Left renal pelvis (tissue), 4 donors: Measurements from ENCODE around the gene CAMK2B. TPM values are rescaled to one million over a fixed set of nuclear protein-coding genes. Genes with fewer than 3 reads are reported as not detected.

ENCODE experiments used
- DNase-seq, 4 donors: peaks; one replicate each; pipeline ENCODE4 v3.0.0-alpha.2; 2013; ENCODE audit warnings: low read depth in 4 of 4, low spot score in 3 of 4
- polyA plus RNA-seq, 4 donors: library from polyadenylated mRNA; unstranded; fragments of 120-200 nt; gene quantifications; one replicate each; pipeline ENCODE4 v1.2.1, GENCODE V29; 2013; ENCODE audit not compliant: insufficient read length in 4 of 4

The CAMK2B gene
- 1 to 10 TPM; 1.6 to 3.2 (median 2.9) TPM for polyA plus RNA-seq

DNA sequence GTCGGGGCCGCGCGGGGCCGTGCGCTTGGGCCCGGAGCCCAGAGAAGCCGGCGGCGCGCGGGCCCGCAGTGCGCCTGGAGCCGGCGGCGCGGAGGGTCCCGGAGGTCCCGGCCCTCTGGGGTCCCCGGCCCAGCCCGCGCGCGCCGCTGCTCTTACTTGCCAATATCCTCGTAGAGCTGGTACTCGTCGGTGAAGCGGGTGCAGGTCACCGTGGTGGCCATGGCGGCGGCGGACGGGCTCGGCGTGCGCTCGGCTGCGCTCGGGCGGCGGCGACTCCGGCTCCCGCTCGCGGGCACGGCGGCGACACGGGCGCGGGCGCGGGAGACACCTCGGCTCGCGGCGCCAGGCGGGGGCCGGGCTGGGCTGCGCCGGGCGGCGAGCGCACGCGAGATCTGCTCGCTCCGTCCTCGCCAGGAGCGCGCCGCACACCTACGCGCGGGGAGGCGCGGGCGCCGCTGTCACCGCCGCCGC lies at the start of gene CAMK2B:
CAMK2B (minus strand) TSS at position 394 of the 471 bp plus-strand sequence; CDS start at position 221, 173 bp downstream.
- no peak for DNase-seq

DNA sequence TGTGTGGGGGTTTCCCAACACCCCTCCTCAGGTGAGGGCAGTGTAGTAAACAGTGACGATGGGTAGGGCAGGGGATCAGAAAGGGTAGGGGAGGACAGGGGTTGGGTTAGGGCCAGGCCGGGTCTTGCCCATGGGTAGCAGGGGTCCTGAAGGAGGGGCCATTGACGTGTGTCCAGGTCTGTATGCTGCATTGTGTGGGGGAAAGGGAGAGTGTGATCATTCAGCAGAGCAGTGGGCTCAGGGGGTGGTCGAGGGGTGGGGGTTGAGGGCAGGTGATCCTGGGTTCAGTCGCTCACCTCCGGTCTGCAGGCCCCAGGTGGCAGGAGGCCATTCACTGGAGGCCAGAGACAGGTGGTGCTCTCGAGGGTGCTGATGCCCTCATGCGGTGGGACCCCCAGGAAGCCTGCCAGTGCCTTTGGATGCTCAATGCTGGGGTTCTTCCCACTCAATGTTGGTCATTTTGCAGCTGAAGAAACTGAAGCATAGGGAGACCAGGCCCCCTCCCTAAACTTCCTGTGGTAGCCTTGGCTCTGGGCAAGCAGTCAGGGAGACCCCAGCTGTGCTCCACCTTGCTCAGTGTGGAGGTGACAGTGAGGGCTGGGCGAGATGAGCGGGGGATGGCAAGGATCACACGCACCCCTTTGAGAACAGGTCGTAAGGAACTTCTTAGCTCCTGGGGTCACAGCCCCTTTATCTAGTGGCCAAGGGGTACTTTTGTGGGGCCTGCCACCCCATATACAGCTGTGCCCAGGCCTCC lies 48.8 kb upstream of the CAMK2B start:
- DNase-seq, result no peak

DNA sequence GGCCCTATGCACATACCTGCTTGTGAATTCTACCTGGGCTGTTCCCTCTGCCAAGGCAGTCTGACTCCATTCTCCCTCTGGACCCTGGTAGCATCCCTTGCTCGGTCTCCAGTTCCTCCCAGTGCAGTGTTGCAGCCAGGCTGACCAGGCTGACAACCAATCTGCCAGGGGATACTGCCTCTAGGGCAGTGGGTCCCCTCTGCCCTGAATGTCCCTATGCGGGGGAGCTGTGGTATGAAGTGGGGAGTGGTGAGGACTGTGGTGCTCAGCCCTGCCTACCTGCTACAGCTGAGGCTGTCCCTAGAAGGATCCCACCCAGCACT lies 48.0 kb upstream of the CAMK2B start:
- DNase-seq, result no peak

DNA sequence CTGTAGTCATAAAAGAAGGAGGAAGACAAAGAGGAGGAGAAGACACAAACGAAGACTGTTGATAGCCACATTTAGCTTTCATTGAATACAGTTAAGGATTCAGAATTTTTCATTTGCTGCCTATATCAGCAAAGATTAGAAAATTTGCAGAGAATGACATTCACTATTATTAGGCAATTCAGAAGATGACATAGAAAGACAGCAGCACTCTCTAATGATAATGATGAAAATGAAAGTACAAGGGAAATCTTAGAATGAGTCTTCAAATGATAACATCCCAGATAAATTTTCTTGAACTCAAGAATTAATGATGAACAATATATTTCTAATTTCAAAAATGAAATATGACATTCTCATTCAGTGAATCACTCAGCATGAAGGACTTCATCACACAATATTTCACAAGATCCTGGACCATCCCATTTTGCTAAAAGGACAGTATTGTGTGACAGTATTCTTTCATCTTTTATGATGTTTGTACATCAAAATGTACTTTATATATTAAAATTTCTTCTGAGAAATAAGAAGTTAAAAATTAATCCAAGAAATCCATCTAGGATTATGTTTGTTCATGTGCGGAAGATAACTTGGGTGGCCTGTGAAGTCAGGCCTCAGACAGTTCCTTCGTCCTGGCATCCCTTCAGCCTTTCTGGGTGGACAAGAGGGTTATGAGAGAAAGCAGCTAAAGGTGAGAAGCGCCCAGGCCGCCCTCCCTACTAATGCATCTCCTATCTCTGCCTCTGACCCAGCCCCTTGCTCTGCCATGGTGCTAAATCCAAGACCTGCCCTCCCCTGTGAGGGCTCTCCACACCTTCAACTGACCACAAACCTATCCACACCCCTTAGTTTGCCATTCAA lies 47.4 kb upstream of the CAMK2B start:
- no peak for DNase-seq

DNA sequence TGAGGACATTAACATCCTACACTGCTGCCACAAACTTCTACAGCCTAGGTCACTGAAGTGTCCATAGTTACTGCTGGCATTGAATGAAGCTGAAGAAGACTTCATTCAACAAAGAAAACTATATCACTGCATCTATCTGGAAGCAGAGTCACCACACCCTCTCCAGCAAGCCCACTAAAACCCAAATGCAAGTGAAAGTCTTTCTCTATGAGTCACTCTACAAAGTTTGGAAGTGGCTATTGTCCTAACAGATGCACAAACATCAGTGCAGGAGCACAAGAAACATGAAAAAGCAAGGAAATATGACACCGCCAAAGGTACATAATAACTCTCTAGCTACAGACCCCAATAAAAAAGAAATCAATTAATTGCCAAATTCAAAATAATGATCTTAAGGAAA lies 43.5 kb upstream of the CAMK2B start:
- no peak for DNase-seq

DNA sequence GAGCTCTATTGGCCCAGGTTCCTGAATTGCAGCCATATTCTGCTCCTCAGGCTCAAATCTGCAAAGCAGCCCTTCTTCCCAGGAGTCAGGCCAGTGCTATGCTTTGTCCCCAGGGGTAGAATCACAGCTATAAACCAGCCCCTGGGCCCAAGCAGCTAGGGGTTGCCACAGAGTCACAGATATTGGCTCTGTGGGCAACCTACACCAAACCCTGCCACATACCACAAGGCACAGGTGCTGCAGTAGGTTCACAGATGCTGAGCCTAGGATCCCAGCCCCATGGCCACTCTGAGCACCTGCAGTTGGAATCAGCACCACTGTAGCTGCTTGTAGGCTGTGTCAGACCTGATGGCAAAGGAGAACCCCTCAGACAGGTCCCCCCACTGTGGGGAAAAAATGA lies 43.1 kb upstream of the CAMK2B start:
- DNase-seq, result no peak

DNA sequence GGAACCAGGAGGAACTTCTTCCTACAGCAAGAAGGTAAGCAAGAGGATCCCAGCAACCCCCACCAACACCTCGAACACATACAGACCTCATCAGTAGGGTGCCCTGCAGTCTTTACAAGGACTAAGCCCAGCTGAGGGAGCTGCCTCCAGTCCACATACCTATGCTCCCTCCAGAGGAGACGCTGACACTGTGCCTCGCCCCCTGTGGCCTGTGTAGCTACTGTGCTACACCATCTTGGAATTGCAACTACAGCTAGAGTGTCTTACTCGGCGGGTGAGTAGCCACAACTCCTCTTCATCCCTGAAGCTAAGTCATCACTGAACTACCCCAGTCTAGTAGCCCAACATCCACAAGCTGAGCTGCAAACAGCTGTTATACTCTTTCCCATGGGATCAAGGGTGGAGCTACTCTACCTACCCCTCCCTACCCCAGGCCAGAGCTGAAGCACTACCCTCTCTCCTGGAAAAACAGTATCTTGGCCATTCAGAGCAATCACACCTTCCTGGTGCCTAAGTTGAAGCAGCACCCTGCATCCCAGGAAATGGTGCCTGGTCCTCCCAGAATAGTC lies 42.2 kb upstream of the CAMK2B start:
- DNase-seq, result no peak

DNA sequence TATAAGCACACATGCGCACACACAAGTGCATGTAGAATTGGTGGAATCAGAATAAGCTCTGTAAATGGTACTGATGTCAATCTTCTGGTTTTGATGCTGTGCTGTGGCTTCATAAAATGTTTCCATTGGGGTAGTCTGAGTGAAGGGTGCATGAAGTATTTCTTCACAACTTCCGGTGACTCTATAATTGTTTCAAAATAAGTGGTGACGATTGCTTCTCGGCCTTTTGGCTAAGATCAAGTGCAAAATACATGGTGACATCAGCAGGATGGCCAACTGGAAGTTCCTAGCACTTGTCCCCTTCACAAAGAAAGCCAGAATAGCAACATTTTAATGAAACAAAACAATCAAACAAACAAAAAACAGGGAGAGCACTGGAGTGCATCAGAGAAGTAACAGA lies 41.6 kb upstream of the CAMK2B start:
- DNase-seq, result no peak

DNA sequence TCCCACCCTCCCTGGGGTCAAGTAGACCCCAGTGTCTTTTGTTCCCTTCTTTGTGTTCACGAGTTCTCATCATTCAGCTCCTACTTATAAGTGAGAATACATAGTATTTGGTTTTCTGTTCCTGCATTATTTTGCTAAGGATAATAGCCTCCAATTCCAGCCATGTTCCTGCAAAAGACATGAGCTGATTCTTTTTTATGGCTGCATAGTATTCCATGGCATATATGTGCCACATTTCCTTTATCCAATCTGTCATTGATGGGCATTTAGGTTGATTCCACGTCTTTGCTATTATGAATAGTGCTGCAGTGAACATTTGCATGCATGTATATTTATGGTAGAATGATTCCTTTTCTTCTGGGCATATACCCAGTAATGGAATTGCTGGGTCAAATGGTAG lies 28.3 kb upstream of the CAMK2B start:
- no peak for DNase-seq

DNA sequence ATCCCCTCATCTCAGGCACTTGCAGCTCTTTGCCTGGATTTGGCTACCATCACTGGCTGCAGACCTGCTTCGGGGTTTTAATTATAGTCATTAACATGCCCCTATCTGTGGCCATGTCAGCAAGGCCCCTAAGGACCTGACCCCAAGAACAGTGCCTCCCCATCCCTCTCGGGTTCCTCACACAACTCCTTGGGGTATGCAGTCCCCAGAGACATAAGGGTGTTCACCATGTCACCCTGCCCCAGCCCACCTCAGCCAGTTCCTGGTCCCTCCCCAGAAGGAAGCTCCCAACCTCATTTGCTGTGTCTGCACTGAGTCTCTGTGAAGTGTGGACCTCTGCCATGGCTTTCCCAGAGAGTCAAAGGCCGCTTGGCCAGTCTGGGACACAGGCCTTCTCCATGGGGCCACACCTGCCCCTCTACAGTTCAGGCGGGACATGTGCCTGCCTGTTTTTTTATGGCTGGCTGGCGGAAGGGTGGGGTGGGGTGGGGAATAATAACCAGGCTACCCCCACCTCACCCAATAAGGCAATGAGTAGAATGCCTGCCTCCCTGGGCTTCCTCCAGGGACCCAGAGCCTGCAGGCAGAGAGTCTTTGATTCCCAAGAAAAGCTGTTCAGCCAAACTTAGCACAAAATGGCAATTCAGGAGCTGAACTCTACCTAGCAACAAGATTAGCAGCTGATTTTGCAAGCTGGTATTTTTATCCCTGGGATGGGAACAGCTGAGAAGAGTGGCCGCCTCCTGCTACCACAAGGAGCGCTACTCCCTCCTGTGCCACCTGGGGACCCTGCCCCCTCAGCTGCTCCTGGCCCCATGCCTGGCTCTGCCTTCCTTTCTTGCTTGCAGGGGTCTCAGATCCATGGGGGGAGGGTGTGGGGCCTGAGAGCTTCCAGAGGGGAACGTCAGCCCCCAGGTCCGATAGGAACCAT lies 23.7 kb upstream of the CAMK2B start:
- no peak for DNase-seq

DNA sequence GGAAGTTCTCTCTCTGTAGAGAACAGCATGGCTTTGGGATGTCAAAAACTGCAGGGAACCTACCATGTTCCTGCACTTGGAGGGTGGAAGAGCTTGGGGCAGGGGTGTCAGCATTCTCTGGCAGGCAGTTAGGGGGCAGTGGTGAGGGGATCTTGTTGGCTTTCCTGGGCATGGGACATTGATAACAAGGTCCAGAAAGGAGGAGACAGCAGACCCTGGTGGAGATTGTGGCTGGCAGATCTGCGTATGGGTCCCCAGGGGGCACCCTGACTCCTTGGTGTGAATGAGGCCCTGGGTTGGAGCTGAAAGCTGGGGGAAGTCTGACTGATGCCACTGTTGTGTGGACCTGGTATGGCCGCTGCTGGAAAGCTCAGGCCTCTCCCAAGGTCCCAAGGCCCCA lies 22.9 kb upstream of the CAMK2B start:
- DNase-seq, result no peak

DNA sequence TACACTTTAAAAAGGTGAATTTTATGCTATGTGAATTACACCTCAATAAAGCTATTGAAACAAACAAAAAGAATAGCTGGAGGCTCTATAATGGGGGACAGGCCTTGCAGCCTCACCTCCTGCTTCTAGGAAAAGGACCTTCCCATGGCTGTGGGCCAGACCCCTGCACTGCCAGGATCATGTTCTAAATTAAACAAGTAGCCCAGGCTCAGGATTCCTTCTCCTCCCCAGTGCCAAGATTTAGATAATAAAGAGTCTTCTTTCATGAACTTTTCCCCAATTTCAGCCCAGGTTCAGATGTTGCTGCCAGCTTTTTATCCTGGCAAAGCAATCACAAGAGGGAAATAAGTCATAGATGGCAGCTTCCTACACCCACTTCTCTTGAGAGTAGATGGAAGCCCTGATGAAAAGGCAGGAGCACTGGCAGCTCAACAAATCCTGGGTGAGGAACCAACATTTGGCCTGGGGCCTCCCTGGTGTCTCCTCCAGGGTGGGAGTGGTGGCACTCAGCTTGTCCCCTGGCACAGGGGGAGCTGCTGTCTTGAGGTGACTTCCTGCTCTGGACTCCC lies 22.2 kb upstream of the CAMK2B start:
- DNase-seq, result no peak

DNA sequence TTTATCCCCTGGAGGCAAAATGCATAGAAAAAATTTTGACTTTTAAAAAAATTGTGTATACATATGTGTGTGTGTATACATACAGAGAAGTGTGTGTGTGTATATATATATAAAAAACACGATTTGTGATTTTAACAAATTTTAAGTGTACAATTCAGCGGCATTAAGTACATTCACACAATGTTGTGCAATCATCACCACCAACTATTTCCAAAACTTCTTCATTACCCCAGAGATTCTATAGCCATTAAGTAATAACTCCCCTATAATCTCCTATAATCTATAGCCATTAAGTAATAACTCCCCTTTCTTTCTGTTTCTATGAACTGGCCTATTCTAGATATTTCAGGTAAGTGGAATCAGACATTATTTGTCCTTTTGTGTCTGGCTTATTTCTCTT lies 20.7 kb upstream of the CAMK2B start:
- no peak for DNase-seq

DNA sequence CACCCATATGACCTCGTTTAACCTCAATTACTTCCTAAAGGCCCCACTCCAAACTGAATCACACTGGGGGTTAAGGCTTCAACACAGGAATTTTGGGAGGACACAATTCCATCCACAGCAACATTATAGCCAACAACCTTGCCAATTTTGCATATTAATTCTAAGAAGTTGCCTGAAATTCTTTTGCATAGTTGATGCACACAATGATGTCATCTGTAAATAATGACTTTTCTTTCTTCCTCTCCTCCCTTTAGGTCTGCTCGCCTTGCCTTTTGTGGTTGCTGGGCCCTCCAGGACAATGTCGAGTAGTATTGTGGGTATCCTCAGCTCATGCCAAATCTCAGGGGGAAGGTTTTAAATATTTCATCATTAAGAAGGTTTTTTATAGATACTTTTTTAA lies 16.0 kb upstream of the CAMK2B start:
- no peak for DNase-seq

DNA sequence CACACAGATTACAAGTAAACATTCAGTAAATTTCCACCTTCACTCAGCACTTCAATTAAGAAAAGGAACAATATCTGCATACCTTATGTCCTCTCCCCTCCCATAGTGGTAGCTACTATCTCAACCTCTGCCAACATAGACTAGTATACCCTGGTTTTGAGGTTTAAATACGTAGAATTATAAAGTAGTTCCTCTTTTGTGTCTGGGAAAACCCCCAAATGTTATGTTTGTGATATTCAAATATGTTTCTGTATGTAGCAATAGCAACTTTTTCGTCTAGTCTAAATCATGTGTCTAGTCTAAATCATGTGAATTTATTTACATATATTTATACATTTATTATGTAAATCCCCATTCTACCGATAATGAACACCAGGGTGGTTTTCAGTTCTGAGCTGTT lies 13.2 kb upstream of the CAMK2B start:
- no peak for DNase-seq

DNA sequence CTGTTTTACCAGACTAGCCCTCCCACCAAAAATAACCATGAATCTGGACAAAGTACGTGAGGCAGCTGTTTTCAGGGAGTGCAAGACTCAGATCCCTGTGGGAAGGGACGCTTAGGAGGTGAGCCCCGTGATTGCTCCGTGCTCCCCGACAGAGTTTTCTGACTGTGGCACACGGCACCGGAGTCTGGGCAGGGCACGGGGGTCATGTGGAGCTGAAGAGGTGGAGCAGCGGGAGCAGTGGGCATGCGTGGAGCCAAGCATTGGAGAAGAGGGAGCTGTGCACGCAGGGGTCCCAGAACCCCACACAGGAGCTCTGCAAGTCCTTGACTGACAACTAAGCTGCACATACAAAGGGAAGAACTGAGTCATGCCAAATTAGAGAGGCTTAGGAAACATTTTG lies 11.1 kb upstream of the CAMK2B start:
- no peak for DNase-seq

DNA sequence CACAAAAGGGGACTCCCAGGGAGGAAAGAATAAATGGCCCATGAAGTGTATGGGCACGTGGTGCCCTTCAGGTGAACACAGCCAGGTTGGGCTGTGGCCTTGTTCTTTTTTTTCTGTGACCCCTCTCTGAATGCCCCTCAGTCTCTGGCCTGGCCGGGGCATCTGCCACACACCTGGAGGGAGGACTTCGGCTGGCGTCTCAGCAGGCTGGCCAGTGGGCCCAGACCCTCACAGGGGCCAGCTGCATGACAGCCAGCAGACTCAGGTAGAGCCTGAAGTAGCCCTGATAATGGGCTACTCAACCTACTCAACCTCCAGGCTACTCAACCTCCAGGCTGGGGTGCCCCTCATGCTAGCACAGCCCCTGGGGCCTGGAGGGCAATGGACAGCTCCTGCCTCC lies 9.8 kb upstream of the CAMK2B start:
- no peak for DNase-seq

DNA sequence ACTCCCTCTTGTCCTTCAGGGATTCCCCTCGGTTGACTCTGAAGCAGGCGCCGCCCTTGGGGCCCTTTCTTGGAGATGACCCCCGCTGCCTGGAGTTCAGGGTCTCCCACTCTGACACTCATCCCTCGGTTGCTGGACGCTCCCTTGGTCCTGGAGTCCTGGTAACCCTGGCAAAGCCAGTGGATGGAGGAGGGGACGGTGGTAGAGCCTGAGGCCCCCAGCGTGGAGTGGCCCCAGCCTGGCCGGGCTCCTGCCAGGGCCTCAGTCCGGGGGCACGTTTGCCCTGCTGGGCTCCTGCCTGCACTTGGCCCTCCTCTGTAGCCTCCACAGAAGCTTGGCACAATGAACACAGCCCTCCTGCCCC lies 9.3 kb upstream of the CAMK2B start:
- DNase-seq, result no peak

DNA sequence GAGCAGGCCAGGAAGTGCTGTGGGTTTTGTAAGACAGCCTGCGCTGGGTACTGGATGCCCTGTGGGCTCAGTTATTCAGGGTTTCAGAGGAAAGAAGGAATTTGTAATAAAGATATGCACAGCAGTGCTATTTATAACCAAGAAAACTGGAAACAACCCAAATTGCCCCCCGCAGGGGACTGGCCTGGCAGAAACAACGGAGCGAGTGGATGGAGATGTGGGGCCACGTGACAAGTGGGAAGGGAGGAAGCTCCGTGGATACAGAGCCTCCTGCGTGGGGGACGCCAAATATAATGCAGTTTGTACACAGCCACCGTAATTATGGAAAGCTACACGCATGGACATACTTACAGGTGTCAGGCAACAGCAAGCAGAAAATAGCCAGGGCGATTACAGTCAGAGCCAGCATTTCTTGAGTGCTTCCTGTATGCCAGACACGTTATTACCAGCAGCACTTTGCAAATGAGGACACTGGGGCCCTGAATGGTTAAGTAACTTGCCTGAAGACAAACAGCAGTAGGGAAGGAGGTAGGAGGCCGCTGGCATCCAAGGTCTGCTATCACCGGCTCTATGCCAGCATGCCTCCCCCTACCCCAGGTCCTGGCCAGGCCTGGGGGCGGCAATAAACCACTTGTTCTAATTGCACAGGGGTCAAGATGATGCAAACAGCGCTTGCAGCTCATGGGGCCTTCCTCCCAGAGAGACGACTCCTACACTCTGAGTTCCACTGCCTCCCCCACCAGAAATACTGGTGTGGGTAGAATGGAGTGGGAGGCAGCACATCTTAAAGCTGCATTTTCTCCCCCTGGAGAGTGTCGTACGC lies 8.7 kb upstream of the CAMK2B start:
- no peak for DNase-seq

DNA sequence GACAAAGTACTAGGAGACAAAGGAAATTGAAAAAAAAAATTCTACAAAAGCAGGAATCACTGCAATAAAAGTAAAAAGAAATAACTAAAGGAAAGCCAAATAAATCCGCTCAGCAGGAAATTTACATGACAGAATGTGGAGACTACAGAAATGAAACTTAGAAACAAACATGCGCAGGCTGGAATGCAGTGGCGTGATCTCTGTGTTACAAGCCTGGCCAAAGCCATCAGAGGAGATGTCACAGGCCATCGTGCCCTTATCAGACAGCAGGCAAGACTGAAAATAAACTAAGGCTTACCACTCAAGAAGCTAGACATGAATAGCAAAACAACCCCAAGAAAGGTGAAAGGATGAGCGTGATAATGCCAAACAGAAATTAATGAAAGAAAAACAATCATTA lies 6.3 kb upstream of the CAMK2B start:
- no peak for DNase-seq
